Measurements from ENCODE around the gene SLC5A6. TPM values are rescaled to one million over a fixed set of nuclear protein-coding genes. Genes with fewer than 3 reads are reported as not detected.
A peak's percentile ranks its signal among the peaks of the same experiment; 100 is the strongest.

Gene SLC5A6
- polyA plus RNA-seq, 2 of the 4 experiments (the other 2 are of a cell fraction), result 82.7 to 86.7 TPM

DNA sequence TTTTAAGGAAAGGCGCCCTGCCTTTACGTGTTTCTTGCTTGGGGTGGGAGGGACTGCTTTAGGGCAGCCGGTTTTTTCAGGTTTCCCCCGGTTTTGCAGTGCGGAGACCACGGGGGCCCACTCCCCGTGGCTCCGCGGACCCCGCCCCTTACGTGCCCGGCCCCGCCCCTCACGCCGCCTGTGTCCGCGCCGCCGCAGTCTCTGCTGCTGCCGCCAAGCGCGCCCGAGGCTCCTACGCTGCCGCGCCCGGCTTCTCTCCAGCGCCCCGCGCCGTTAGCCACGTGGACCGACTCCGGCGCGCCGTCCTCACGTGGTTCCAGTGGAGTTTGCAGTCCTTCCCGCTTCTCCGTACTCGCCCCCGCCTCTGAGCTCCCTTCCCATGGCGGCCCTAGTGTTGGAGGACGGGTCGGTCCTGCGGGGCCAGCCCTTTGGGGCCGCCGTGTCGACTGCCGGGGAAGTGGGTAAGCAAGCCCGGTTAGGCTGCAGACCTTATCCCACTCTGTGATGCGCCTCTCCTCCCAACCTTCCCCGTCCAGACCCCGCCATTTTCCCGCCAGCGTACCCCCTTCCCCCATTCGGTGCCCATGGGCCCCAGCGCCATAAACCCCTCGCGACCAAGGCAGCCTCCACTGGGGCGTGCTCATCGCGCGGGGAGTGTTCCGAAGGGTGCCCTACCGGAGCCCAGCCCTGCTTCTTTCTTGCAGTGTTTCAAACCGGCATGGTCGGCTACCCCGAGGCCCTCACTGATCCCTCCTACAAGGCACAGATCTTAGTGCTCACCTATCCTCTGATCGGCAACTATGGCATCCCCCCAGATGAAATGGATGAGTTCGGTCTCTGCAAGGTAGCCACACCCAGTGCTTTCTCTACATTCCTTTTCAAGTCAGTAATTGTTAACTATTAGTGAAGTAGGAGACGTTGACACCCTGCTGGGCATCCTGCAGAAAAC is 5.4 kb upstream of the SLC5A6 start, which contains the start of gene CAD:
Gene CAD (plus strand): TSS at position 197 of the 949 bp plus-strand sequence. CDS start 183 bp downstream, at position 380.
- DNase-seq (ENCODE audit: low read depth in 1 of 2, low spot score in 1 of 2), result peak; percentile 84 to 92
- peak; percentile 93 for TF ChIP-seq USF2 (IDR thresholded peaks at IDR 0.05)
- no peak for TF ChIP-seq FOSB (CRISPR knock-in tag; IDR thresholded peaks at IDR 0.05)
- TF ChIP-seq JUN (IDR thresholded peaks at IDR 0.05), result peak; percentile 72 to 95
- TF ChIP-seq RCOR1 (IDR thresholded peaks at IDR 0.05; ENCODE audit: low read depth, low read length), result 0 out of 2 replicates have a peak, but pooled peaks have one; percentile 15
- TF ChIP-seq, protein P1, sequence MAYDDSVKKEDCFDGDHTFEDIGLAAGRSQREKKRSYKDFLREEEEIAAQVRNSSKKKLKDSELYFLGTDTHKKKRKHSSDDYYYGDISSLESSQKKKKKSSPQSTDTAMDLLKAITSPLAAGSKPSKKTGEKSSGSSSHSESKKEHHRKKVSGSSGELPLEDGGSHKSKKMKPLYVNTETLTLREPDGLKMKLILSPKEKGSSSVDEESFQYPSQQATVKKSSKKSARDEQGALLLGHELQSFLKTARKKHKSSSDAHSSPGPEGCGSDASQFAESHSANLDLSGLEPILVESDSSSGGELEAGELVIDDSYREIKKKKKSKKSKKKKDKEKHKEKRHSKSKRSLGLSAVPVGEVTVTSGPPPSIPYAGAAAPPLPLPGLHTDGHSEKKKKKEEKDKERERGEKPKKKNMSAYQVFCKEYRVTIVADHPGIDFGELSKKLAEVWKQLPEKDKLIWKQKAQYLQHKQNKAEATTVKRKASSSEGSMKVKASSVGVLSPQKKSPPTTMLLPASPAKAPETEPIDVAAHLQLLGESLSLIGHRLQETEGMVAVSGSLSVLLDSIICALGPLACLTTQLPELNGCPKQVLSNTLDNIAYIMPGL (CRISPR knock-in tag; IDR thresholded peaks at IDR 0.05; ENCODE audit: borderline replicate concordance), result peak; percentile 79; the same call in 1 of the 2 replicates
- no peak for TF ChIP-seq CEBPB (IDR thresholded peaks at IDR 0.05)
- TF ChIP-seq, protein P2, sequence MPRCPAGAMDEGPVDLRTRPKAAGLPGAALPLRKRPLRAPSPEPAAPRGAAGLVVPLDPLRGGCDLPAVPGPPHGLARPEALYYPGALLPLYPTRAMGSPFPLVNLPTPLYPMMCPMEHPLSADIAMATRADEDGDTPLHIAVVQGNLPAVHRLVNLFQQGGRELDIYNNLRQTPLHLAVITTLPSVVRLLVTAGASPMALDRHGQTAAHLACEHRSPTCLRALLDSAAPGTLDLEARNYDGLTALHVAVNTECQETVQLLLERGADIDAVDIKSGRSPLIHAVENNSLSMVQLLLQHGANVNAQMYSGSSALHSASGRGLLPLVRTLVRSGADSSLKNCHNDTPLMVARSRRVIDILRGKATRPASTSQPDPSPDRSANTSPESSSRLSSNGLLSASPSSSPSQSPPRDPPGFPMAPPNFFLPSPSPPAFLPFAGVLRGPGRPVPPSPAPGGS (IDR thresholded peaks at IDR 0.05), result peak; percentile 90
- peak; percentile 51; the same call in 1 of the 2 replicates for TF ChIP-seq GATA3 (IDR thresholded peaks at IDR 0.05; ENCODE audit: borderline replicate concordance)
- TF ChIP-seq, protein P3, sequence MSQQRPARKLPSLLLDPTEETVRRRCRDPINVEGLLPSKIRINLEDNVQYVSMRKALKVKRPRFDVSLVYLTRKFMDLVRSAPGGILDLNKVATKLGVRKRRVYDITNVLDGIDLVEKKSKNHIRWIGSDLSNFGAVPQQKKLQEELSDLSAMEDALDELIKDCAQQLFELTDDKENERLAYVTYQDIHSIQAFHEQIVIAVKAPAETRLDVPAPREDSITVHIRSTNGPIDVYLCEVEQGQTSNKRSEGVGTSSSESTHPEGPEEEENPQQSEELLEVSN (IDR thresholded peaks at IDR 0.05; ENCODE audit: borderline replicate concordance, low read depth), result peak; percentile 99
- TF ChIP-seq, protein P4, sequence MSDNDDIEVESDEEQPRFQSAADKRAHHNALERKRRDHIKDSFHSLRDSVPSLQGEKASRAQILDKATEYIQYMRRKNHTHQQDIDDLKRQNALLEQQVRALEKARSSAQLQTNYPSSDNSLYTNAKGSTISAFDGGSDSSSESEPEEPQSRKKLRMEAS (IDR thresholded peaks at IDR 0.05), result peak; percentile 100
- no peak for TF ChIP-seq RAD21 (conservative IDR thresholded peaks at IDR 0.05 in 1 of 2, IDR thresholded peaks at IDR 0.05 in 1 of 2)
- peak; percentile 64 for TF ChIP-seq TP53 (CRISPR knock-in tag; IDR thresholded peaks at IDR 0.05)
- 0 out of 2 replicates have a peak, but pooled peaks have one; percentile 36 for TF ChIP-seq PHF8 (IDR thresholded peaks at IDR 0.05; ENCODE audit: borderline replicate concordance, low read depth)
- TF ChIP-seq KDM5A (IDR thresholded peaks at IDR 0.05), result peak; percentile 39; the same call in 1 of the 2 replicates
- no peak for TF ChIP-seq JUNB (IDR thresholded peaks at IDR 0.05)
- TF ChIP-seq, protein P5, sequence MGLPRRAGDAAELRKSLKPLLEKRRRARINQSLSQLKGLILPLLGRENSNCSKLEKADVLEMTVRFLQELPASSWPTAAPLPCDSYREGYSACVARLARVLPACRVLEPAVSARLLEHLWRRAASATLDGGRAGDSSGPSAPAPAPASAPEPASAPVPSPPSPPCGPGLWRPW (IDR thresholded peaks at IDR 0.05), result no peak
- no peak for TF ChIP-seq EHF (CRISPR knock-in tag; IDR thresholded peaks at IDR 0.05)
- TF ChIP-seq MYC (IDR thresholded peaks at IDR 0.05; ENCODE audit: borderline replicate concordance, low read length), result peak; percentile 99
- peak; percentile 83; the same call in 1 of the 2 replicates for TF ChIP-seq PBX3 (IDR thresholded peaks at IDR 0.05)
- peak; percentile 90 for TF ChIP-seq POLR2A (IDR thresholded peaks at IDR 0.05; ENCODE audit: low read length)
- TF ChIP-seq, protein P6, sequence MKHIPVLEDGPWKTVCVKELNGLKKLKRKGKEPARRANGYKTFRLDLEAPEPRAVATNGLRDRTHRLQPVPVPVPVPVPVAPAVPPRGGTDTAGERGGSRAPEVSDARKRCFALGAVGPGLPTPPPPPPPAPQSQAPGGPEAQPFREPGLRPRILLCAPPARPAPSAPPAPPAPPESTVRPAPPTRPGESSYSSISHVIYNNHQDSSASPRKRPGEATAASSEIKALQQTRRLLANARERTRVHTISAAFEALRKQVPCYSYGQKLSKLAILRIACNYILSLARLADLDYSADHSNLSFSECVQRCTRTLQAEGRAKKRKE (CRISPR knock-in tag; IDR thresholded peaks at IDR 0.05; ENCODE audit: low read depth), result 0 out of 2 replicates have a peak, but pooled peaks have one; percentile 38
- no peak for TF ChIP-seq ZC3H11A (IDR thresholded peaks at IDR 0.05)
- TF ChIP-seq EP300 (IDR thresholded peaks at IDR 0.05), result no peak
- no peak for TF ChIP-seq HOXA7 (CRISPR knock-in tag; IDR thresholded peaks at IDR 0.05)
- ChIA-PET POLR2A (interaction anchor here (0.8 to 1.4 kb wide), 2 partner anchors 9 to 11 kb away, joined by 3 to 5 read pairs; no protein-coding TSS in a partner anchor), CTCF (interaction anchor here (0.7 to 1.8 kb wide), 7 partner anchors 9 to 116 kb away, joined by 3 to 10 read pairs (median 4); no protein-coding TSS in a partner anchor)
- ATAC-seq, result peak; percentile 88 to 92
- H3K4me1 ChIP-seq, result peaks cover 28% of the 10 kb centered on the region
- no peak for FAIRE-seq
- peak within 1 kb of the TSS; percentile 88 for H3K4me2 ChIP-seq
- 3% methylated on average over 34 of the region's 72 CpGs for WGBS (ENCODE audit: missing lambda C conversion rate)
- H3K4me3 ChIP-seq, result peak within 1 kb of the TSS; percentile 65
- peak within 1 kb of the TSS; percentile 94 to 95 for H3K27ac ChIP-seq
- no peaks in the 10 kb centered on the region for H3K9me3 ChIP-seq
